HL-60/S4 treated with retinoic acid at 250 ng/mL for 4 days and 3 days (cell line): ENCODE measurements around the gene MAP1S.

Source experiments
- in situ Hi-C: fragments of 300-500 bp; cut with MboI; formaldehyde crosslinking; loops from 2 replicates; pipeline ENCODE4 v1.7.0; 2022; ENCODE audit warnings: low sequenced_read_pairs

Gene MAP1S

DNA sequence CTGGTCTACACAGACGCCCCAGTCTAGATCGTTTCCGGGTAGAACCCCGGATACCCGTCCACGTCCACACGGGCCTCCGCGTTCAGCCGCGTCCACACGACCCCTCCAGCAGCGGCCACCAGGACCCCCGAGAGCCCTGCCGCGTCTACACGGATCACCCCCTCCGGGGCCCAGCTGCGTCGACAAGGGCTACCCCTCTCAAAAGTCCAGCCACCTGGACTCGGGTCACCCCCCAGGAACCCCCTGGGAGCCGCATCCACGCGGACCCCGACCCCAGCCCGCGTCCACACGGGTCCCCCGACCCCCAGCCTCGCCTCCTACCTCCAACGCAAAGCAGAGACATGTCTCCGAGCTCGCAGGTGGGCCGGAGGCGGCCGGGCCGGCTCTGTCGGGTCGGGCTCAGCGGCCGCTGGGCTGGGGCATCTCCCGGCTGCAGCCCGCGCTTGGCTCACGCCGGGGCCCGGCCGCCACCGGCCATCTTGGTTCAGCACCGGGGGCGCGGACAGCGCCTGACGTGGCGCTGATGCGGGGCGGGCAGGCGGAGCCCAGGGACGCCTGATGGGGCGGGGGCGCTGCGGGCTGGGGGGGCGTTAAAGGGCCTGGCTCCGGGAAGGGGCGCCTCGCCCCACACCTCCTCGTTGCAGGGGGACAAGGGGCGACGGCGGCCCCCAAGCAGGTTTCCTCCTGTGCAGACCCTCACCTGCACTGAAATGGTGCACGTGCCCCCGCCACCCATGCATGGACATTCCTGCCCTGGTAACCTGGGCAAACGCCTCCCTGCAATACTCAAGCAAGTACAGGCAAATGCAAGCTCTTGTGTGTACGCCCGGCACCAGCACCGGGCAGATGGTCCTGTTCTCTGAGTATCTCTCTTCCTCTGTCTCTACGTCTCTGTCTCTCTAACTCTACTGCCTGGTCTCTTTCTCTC, 31.2 kb upstream of the MAP1S start, which contains the start of gene UNC13A:
Gene UNC13A (minus strand): TSS at position 498 of the 928 bp plus-strand sequence. CDS start 155 bp downstream, at position 343.
- in situ Hi-C loops: no loop called here

DNA sequence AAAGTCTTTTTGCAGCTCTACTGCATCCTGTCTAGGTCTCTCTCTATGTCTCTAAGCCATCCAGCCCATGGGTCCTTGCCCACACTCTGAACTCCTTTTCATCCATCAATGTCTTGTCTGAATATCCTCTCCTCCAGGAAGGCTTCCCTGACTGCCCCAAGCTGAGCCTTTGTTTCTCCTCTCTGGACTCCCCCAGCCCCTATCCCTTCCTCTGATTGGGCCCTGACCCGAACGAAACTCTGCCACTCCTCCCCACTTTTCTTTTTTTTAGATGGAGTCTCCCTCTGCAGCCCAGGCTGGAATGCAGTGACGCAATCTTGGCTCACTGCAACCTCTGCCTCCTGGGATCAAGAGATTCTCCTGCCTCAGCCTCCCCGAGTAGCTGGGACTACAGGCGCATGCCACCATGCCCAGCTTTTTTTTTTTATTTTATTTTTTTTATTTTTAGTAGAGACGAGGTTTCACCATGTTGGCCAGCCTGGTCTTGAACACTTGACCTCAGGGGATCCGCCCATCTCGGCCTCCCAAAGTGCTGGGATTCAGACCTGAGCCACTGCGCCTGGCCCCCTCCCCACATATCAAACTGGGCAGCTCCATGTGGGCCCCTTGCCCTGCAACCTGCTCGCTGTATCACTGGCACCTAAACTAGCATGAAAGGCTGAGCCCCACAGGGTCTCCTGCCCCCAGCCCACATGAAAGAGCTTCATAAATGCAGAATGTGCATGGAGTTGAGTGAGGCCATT, 30.3 kb upstream of the MAP1S start:
- in situ Hi-C loops: no loop called here

DNA sequence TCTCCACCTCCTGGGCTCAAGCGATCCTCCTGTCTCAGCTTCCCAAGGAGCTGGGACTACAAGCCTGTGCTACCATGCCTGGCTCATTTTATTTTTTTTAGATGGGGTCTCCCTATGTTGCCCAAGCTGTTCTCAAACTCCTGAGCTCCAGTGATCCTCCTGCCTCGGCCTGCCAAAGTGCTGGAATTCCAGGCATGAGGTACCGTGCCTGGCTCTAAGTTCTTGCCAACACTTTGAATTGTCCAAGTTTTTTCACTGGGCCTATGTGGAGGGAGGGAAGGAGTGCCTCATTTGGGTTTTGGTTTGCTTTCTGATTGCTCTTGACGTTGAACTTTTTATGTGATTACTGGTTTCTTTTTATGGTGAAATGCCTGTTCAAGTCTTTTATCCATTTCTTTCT, 26.7 kb upstream of the MAP1S start:
- in situ Hi-C loops: no loop called here

DNA sequence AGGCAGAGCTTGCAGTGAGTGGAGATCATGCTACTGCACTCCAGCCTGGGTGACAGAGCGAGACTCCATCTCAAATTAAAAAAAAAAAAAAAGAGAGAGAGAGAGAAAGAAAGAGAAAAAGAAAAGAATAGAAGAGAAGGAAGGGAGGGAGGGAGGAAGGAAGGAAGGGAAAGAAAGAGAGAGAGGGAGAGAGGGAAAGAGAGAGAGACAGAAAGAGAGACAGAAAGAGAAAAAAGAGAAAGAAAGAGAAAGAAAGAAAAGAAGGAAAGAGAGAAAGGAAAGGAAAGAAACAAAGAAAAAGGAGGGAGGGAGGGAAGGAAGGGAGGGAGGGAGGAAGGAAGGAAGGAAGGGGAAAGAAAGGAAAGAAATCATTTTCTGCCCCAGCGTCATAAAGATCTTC, 24.1 kb upstream of the MAP1S start:
- in situ Hi-C loops: no loop called here

DNA sequence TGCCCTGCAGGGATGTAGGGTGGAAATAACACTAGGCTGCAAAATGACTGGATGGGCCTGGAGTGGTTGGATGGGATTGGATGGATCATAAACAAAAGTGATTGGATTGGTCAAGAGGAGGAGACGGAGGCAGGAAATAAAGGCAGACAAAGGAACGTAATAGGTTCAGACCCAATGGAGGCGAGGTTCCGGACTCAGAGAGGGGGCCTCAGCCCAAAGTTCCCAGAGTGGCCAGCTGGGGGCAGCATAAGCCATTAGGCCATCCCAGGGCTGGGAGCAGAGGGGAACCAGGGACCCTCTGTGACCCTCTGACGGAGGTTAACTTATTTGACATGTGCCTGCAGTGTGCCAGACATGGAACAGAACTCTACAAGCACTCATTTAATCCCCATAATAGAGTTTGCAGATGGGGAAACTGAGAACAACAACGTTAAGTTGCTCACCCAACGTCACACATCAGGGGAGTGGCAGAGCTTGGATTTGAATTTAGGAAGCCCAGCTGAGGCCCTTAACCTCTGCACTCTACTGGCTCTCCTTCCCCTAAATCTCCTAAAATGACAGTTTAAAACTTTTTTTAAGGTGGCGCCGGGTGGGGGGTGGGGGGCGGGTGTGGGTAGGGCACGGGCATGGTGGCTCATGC, 15.3 kb upstream of the MAP1S start:
- in situ Hi-C loops: no loop called here

DNA sequence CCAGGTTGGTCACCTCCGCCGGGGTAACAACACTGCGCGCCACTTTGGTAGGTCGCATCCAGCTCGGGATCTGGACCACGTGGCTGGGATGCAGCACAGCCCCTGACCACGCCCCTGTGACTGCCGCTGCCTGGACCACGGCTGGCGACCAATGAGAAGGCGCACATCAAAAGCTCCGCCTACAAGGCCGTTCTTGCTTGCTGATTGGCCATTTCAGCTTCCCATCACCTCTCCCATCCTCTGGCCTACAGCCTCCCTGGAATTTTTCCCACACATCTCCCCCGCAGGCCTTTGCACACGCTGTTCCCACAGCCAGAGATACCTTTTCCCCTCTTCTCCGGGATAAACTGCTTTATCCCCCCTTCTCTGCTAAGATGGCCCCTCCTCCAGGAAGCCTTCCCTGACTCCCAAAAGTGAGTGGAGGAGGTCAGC, 12.5 kb upstream of the MAP1S start:
- in situ Hi-C loops: no loop called here

DNA sequence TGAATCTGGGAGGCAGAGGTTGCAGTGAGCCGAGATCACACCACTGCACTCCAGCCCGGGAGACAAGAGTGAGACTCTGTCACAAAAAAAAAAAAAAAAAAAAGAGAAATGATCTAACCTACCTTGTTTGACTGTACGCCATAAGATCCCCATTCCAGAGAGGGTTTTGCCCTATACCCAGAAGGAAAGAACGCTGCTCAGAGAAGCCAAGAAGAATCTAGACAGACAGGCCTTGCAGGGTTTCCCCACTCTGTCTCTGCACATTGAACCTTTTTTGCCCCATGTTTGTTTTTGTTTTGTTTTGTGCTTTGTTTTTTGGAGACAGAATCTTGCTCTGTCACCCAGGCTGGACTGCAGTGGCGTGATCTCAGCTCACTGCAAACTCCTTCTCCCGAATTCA, 7.4 kb upstream of the MAP1S start:
- in situ Hi-C loops: no loop called here

DNA sequence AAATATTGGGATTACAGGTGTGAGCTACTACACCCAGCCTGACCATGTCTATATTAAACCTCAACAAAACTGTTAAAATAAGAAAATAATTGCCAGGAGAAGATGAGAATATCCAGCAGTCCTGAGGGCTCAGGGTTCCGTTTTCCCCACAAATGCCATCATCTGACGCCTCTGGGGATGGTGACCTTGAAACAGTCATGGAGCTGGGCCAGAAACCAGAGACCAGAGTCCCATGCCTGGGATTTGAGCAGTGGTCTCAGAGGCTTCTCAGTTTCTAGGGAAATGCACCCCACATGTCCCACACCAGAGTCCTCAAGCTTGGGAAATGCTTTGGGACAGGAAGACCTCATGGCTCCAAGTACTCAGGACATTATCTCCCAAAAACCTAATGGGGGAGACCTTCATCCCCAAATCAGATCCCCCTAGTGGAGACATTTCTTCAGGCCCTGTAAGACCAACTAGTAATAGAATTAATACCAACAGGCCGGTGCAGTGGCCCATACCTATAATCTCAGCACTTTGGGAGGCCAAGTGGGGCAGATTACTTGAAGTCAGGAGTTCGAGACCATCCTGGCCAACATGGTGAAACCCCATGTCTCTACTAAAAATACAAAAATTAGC, 2.9 kb upstream of the MAP1S start:
- in situ Hi-C loops: no loop called here

DNA sequence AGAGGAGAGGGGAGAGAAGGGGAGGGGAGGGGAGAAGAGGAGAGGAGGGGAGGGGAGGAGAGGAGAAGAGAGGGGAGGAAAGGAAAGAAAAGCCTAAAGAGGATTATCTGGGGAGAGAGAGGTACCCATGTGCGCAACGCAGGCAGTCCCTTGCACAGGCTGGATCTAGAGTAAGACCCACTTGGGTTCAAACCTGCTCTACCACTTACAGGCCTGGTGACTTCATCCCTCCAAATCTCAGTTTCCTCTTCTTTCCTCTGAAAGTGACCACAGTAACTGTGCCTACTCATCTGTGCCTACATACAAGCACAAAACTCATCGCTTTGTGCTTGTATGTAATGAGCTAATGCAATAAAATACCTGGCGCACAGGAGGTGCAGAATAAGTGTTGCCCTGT, 732 bp upstream of the MAP1S start:
- in situ Hi-C loops: no loop called here

DNA sequence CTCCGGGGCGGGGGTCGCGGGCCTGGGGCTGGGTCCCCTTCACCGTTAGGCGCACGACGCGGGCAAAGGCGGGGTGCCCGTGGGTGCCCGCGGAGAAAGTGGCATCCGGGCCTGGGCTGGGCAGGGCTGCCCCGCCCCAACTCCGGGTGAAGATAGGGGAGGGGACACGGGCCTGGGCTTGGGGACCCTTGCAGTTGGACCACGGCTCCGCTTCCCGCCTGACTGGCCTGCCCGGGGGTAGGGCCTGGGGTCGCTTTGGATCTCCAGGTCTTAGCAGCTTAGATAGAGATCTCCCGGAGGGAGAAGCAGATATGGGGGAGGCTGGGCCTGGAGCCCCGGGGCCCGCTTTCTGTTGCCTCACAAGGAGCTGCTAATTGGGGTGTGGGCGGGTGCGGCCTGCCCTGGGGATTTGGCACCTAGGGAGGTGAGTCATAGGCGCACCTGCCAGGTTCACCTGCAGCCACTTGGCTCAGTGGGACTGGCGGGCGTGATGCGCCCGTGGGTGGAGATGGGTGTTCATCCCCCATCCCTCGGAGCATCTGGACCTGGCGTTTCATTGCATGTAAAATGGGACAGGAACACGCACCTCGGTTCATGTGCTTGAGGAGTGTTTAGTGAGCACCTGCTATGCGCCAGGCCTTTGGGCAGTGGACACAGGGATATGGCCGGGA, 585 bp downstream of the MAP1S start:
- in situ Hi-C loops: loop anchor here (5.0 kb wide), 1 partner anchor 37 kb away; no protein-coding TSS in a partner anchor

DNA sequence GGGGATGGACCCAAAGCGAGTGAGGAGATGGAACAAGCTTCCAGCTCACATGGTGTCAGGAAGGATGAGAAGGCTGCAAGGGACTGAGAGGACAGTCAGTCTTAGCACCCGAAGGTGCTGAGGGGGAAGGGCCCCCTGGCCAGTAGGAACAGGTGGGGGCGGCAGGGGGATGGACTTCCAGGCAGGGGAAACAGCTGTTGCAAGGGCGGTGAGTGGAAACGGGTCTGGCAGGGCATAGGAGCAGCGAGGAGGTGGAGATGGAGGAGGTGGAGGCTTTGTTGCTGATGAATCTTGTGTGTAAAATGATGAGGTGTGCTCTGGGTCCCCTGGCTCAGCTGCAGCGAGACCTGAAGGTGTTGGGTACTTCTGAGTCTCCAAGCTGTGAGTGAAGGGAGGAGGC, 1.2 kb downstream of the MAP1S start:
- in situ Hi-C loops: loop anchor here (5.0 kb wide), 1 partner anchor 37 kb away; no protein-coding TSS in a partner anchor

DNA sequence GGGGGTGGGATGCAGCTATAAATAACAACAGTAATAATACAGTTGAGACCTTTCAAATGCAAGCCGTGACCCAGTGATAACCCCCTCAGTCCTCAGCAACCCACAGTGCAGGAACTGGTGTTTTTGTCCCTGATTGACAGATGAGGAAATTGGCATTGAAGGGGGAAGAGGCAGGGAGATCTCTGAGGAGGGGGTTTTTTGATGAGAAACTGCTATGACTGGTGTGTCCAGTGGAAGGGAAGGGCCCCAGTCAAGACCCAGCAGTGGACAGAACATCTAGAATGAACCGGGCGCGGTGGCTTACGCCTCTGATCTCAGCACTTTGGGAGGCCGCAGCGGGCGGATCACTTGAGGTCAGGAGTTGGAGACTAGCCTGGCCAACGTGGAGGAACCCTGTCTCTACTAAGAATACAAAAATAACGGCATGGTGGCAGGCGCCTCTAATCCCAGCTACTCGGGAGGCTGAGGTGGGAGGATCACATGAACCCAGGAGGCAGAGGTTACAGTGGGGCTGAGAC, 1.9 kb downstream of the MAP1S start:
- in situ Hi-C loops: loop anchor here (5.0 kb wide), 1 partner anchor 36 kb away; no protein-coding TSS in a partner anchor

DNA sequence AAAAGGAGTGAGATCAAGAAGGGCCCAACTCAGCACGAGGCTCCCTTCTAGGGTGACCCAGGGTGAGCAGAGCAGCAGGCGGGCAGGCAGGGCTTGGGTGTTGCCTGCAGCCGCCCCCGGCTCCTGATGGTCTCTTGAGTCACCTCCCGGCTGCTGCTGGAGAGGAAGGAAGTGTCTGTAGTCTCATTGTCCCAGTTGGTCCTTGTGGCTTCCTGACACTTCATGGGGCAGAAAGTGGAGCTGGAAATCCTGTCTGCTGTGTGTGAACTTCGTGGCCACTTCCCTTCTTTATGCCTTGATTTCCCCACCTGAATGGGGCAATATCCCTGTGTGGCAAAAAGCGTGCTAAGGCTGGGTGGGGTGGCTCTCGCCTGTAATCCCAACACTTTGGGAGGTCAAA, 2.5 kb downstream of the MAP1S start:
- in situ Hi-C loops: loop anchor here (5.0 kb wide), 1 partner anchor 35 kb away; no protein-coding TSS in a partner anchor

DNA sequence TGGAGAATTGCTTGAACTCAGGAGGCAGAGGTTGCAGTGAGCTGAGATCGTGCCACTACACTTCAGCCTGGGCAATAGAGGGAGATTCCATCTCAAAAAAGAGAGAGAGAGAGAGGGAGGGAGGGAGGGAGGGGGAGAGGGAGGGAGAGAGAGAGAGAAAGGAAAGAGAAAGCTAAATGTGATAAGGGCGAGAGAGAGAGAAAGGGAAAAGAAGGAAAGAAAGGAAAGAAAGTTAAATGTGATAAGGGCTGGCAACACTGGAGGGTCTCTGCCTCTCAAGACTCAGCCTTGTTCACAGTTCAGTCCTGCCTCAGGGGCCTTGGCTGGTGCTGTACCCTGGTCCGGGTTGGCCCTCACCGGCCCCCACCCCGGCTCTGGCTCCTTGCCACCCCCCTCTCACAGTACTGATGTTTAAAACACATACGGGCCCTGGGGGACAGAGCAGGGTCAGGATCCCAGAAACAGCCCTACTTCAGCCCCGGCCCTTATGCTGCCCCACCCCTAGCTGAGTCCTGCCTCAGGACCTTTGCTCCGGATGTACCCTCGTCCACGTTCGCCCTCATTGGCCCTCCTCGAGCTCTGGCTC, 3.5 kb downstream of the MAP1S start:
- in situ Hi-C loops: loop anchor here (5.0 kb wide), 1 partner anchor 35 kb away; no protein-coding TSS in a partner anchor

DNA sequence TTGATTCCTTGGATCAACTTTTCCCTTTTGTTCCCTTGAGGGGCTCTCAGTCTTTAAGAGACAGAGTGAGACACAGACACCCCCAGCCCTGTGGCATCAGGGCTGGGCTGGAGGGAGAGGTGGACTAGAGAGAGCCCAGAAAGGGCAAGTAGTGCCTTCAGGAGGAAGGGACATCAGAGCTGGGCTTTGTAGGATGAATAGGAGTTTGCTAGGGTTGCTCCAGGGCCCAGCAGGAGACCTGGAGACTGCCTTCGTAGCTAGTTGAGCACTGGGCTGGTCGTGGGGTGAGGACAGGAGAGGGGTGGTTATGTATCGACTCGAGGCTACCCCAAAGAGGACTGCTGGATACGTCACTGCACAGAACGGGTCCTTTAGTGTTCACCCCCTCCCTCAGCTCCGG, 5.4 kb downstream of the MAP1S start:
- in situ Hi-C loops: loop anchor here (5.0 kb wide), 1 partner anchor 33 kb away; no protein-coding TSS in a partner anchor

DNA sequence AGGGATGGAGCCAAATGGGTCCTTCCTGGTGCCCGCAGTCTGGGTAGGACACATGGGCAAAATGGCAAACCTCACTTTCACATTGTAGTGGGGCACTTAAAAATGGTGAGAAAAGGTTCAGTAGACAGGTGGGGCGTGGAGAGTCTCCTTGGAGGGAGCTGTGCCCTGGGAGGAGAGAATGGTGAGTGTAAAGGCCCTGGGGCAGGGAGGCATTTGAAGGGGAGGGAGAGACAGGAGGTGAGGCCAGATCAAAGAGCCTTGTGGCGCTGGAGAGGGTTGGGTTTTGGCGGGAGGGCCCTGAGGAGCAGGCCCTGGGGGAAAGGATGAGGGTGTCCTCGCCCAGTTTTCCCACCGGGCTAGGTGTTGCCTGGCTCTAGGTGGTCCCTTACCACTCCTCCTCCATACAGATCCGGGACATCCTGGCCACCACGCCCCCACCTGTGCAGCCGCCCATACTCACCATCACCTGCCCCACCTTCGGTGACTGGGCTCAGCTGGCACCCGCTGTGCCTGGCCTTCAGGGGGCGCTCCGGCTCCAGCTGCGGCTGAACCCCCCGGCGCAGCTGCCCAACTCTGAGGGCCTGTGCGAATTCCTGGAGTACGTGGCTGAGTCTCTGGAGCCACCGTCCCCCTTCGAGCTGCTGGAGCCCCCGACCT, 6.3 kb downstream of the MAP1S start:
- in situ Hi-C loops: no loop called here

DNA sequence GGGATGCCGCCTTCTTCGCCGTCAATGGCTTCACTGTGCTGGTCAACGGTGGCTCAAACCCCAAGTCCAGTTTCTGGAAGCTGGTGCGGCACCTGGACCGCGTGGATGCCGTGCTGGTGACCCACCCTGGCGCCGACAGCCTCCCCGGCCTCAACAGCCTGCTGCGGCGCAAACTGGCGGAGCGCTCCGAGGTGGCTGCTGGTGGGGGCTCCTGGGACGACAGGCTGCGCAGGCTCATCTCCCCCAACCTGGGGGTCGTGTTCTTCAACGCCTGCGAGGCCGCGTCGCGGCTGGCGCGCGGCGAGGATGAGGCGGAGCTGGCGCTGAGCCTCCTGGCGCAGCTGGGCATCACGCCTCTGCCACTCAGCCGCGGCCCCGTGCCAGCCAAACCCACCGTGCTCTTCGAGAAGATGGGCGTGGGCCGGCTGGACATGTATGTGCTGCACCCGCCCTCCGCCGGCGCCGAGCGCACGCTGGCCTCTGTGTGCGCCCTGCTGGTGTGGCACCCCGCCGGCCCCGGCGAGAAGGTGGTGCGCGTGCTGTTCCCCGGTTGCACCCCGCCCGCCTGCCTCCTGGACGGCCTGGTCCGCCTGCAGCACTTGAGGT, 7.0 kb downstream of the MAP1S start:
- in situ Hi-C loops: no loop called here

DNA sequence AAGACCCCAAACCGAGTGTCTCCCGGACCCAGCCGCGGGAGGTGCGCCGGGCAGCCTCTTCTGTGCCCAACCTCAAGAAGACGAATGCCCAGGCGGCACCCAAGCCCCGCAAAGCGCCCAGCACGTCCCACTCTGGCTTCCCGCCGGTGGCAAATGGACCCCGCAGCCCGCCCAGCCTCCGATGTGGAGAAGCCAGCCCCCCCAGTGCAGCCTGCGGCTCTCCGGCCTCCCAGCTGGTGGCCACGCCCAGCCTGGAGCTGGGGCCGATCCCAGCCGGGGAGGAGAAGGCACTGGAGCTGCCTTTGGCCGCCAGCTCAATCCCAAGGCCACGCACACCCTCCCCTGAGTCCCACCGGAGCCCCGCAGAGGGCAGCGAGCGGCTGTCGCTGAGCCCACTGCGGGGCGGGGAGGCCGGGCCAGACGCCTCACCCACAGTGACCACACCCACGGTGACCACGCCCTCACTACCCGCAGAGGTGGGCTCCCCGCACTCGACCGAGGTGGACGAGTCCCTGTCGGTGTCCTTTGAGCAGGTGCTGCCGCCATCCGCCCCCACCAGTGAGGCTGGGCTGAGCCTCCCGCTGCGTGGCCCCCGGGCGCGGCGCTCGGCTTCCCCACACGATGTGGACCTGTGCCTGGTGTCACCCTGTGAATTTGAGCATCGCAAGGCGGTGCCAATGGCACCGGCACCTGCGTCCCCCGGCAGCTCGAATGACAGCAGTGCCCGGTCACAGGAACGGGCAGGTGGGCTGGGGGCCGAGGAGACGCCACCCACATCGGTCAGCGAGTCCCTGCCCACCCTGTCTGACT, 7.9 kb downstream of the MAP1S start:
- in situ Hi-C loops: no loop called here
